MM.1S (cell line): ENCODE results near the gene AGBL4.

Experiments used
- EZH2 ChIP-seq: fragments of 300-600 bp; sonication (generic); optimal IDR thresholded peaks from 2 replicates; pipeline ENCODE3; 2017; ENCODE audit warnings: low read depth, mild to moderate bottlenecking, antibody characterized with exemption, low read length, mixed read lengths
- TF ChIP-seq, protein P1 (sequence below): fragments of 300-600 bp; sonication (generic); IDR thresholded peaks from 2 replicates; pipeline ENCODE4 v1.5.1; 2016; ENCODE audit warnings: antibody characterized with exemption, low read length, mixed read lengths

- TF ChIP-seq, protein P1, sequence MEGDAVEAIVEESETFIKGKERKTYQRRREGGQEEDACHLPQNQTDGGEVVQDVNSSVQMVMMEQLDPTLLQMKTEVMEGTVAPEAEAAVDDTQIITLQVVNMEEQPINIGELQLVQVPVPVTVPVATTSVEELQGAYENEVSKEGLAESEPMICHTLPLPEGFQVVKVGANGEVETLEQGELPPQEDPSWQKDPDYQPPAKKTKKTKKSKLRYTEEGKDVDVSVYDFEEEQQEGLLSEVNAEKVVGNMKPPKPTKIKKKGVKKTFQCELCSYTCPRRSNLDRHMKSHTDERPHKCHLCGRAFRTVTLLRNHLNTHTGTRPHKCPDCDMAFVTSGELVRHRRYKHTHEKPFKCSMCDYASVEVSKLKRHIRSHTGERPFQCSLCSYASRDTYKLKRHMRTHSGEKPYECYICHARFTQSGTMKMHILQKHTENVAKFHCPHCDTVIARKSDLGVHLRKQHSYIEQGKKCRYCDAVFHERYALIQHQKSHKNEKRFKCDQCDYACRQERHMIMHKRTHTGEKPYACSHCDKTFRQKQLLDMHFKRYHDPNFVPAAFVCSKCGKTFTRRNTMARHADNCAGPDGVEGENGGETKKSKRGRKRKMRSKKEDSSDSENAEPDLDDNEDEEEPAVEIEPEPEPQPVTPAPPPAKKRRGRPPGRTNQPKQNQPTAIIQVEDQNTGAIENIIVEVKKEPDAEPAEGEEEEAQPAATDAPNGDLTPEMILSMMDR: no peak
- TF ChIP-seq EZH2: no peak
Observed at GRCh38 chr1:48654606-48655210, 1369.0 kb downstream of the AGBL4 start.
